AG09319 (cell line): ENCODE measurements around the gene FITM2.
"Not testable (repeated sequence)": the region's sequence is repeated elsewhere in the genome, so short reads cannot be mapped to it uniquely, and the experiment has no call there.

Experiments
- DNase-seq: peaks from one replicate; pipeline ENCODE4 v3.0.0-alpha.2; 2010; ENCODE audit warnings: low read depth; ENCODE audit errors: extremely low read depth
- CTCF ChIP-seq: IDR thresholded peaks from 2 replicates; pipeline ENCODE4 v1.5.1; 2011; ENCODE audit warnings: low read depth, mild to moderate bottlenecking, inconsistent platforms, low read length, moderate library complexity

Gene FITM2

DNA sequence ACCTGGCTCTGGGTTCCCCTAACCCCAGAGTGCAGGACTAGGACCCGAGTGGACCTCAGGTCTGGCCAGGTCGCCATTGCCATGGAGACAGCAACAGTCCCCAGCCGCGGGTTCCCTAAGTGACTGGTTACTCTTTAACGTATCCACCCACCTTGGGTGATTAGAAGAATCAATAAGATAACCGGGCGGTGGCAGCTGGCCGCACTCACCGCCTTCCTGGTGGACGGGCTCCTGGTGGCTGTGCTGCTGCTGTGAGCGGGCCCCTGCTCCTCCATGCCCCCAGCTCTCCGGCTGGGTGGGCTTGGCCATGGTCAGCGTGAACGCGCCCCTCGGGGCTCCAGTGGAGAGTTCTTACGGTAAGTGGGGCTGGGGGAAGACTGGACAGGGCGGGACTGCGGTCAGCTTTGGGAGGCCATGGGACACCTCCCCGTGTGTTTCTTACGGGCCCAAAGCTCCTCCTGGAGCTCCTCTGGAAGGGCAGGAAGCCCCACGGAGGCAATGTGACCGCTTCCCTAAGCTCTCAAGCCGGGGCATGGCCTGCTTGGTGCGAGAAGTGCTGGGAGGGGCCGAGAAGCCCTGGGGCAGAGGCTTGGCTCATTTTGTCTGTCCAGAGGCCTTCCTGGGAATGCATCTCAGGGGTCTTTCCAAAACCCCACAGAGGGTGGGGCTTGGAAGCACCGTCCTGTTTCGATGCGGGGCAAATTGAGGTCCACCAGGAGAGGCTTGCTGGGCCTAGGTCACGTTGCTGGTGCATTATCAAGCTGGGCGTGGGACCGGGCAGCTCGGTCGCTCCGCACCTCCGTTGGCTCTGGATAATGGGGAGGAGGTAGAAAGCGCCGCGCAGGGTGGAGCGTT, 44.7 kb upstream of the FITM2 start, which contains the start of gene HNF4A:
Gene HNF4A (plus strand): TSS at position 202 of the 855 bp plus-strand sequence. CDS start 106 bp downstream, at position 308.
- no peak for TF ChIP-seq CTCF
- DNase-seq: no peak

- DNase-seq: no peak
- TF ChIP-seq CTCF: no peak
These were observed 44.0 kb upstream of the FITM2 start for GRCh38 chr20:44354979-44355497.

GRCh38 chr20:44350567-44350966, 39.6 kb upstream of the FITM2 start:
- no peak for DNase-seq
- no peak for TF ChIP-seq CTCF

- DNase-seq: no peak
- no peak for TF ChIP-seq CTCF
These were observed 38.3 kb upstream of the FITM2 start for GRCh38 chr20:44349349-44349748.

DNA sequence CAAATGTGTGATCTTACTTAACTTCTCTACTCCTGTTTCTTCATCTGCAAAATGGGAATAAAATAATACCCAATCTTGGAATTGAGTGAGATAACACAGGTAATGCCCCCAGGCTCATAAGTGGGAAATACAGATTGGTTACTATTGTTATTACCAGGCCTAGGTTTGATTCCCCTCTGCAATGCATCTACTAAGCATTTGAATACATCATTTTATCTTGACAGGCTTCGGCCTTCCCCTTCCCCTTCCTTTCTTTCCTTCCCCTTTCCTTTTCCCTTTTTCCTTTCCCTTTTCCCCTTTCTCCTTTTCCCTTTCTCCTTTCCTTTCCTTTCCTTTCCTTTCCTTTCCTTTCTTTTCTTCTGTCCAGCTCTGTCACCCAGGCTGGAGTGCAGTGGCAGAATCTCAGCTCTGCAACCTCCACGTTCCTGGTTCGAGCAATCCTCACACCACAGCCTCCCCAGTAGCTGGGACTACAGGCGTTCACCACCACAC, 37.2 kb upstream of the FITM2 start:
- no peak for DNase-seq
- TF ChIP-seq CTCF: no peak

DNA sequence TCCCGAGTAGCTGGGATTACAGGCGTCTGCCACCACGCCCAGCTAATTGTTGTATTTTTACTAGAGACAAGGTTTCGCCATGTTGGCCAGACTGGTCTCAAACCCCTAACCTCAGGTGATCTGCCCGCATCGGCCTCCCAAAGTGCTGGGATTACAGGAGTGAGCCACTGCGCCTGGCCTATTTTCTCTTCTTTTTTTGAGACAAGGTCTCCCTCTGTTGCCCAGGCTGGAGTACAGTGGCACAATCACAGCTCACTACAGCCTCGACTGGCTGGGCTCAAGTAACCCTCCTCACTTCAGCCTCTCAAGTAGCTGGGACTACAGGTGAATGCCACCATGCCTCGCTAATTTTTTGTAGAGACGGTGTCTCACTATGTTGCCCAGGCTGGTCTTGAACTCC, 34.9 kb upstream of the FITM2 start:
- not testable (repeated sequence) for DNase-seq

DNA sequence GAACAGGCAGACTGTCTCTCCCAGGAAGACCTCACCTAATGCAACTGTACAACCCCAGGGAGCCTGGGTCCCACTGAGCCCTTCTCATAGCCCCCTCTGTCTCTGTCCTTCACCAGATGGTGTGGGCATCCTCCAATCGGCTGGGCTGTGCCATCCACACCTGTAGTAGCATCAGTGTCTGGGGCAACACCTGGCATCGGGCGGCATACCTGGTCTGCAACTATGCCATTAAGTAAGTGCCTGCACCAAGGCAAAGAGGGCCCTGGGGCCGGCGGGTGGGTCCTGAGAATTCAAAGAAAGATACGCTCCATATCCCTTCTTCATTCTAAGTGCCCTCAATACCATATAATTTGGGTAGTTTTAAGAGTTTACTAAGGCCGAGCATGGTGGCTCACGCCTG, 34.1 kb upstream of the FITM2 start:
- no peak for TF ChIP-seq CTCF
- DNase-seq: no peak
